Chondrocyte (in vitro differentiated cells): ENCODE results near the gene PCDHA11. TPM values are rescaled to one million over a fixed set of nuclear protein-coding genes. Genes with fewer than 3 reads are reported as not detected.
"Not testable (repeated sequence)": the region's sequence is repeated elsewhere in the genome, so short reads cannot be mapped to it uniquely, and the experiment has no call there.

Source experiments
- DNase-seq: peaks from one replicate; pipeline ENCODE4 v3.0.0; 2021; ENCODE audit warnings: mixed read lengths, low spot score
- H3K27ac Mint-ChIP-seq: one replicate; pipeline ENCODE4 v1.8.0; 2021; ENCODE audit warnings: mild to moderate bottlenecking, moderate library complexity, mixed read lengths; ENCODE audit not compliant: unreplicated experiment
- H3K27me3 Mint-ChIP-seq: 2 replicates; pipeline ENCODE4 v1.8.0; 2021; ENCODE audit warnings: low read depth, mixed read lengths
- H3K36me3 Mint-ChIP-seq: 2 replicates; pipeline ENCODE4 v1.8.0; 2021; ENCODE audit warnings: low read depth, mixed read lengths
- H3K4me1 Mint-ChIP-seq: 2 replicates; pipeline ENCODE4 v1.8.0; 2021; ENCODE audit warnings: low read depth, mild to moderate bottlenecking, mixed read lengths
- H3K4me3 Mint-ChIP-seq: one replicate; pipeline ENCODE4 v1.8.0; 2021; ENCODE audit warnings: mild to moderate bottlenecking, moderate library complexity, mixed read lengths; ENCODE audit not compliant: unreplicated experiment
- H3K9me3 Mint-ChIP-seq: 2 replicates; pipeline ENCODE4 v1.8.0; 2021; ENCODE audit warnings: low read depth, mixed read lengths
- CTCF ChIP-seq: fragments of 200-600 bp; sonication (generic); IDR thresholded peaks from 2 replicates; pipeline ENCODE4 v1.5.0; 2021; ENCODE audit warnings: antibody characterized with exemption, mild to moderate bottlenecking, moderate library complexity
- long read RNA-seq: library from polyadenylated mRNA; stranded (forward); transcript quantifications from one replicate; pipeline ENCODE4 v2.0.0, GENCODE V29; 2021
- total RNA-seq: library from RNA; stranded (reverse); gene quantifications from 3 replicates; pipeline ENCODE4 v1.2.1, GENCODE V29; 2021

PCDHA11 gene, protein sequence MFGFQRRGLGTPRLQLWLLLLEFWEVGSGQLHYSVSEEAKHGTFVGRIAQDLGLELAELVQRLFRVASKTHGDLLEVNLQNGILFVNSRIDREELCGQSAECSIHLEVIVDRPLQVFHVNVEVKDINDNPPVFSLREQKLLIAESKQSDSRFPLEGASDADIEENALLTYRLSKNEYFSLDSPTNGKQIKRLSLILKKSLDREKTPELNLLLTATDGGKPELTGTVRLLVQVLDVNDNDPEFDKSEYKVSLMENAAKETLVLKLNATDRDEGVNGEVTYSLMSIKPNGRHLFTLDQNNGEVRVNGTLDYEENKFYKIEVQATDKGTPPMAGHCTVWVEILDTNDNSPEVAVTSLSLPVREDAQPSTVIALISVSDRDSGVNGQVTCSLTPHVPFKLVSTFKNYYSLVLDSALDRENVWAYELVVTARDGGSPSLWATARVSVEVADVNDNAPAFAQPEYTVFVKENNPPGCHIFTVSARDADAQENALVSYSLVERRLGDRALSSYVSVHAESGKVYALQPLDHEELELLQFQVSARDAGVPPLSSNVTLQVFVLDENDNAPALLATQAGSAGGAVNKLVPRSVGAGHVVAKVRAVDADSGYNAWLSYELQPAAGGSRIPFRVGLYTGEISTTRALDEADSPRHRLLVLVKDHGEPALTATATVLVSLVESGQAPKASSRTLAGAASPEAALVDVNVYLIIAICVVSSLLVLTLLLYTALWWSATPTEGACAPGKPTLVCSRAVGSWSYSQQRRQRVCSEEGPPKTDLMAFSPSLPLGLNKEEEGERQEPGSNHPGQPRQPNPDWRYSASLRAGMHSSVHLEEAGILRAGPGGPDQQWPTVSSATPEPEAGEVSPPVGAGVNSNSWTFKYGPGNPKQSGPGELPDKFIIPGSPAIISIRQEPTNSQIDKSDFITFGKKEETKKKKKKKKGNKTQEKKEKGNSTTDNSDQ
- 6.0 to 10.7 TPM (median 6.1 TPM) in 3 replicates for total RNA-seq
- long read RNA-seq, partial matches to known transcripts = 0 of 1 reads
- long read RNA-seq, other reads (novel, unspliced or antisense) = 1 of 1 reads

DNA sequence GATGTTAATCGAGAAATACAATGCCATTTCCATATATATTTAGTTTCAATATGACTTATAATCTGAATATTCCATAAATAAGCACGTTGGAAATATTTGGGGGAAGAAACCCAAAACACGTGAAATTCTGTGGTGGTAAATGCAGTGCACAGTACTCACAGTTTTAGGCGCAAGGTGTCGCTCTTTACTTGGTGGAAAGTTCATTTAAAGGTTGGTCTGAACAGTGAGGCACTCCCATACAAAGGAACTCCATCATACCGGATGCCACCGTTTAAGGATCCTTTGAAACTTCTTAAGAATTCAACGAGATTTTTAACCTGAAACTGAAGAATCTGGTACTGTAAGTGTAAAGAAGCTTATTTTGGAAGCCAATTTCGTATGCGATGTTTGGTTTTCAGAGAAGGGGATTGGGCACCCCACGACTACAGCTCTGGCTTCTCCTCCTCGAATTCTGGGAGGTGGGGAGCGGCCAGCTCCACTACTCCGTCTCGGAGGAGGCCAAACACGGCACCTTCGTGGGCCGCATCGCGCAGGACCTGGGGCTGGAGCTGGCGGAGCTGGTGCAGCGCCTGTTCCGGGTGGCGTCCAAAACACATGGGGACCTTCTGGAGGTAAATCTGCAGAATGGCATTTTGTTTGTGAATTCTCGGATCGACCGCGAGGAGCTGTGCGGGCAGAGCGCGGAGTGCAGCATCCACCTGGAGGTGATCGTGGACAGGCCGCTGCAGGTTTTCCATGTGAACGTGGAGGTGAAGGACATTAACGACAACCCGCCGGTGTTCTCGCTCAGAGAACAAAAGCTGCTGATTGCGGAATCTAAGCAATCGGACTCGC is at the start of gene PCDHA11:
Gene PCDHA11, plus strand, starts transcription at position 237 of the 834 bp plus-strand sequence. Its CDS starts 147 bp downstream, at position 384.
- peaks cover 12% of the 10 kb centered on the region for H3K4me1 Mint-ChIP-seq
- no peak for DNase-seq
- peak within 1 kb of the TSS; percentile 76 for H3K4me3 Mint-ChIP-seq
- H3K27ac Mint-ChIP-seq = peak within 1 kb of the TSS; percentile 49
- H3K36me3 Mint-ChIP-seq = peaks cover 7% of the 10 kb centered on the region
- no peaks in the 10 kb centered on the region for H3K27me3 Mint-ChIP-seq
- peak; percentile 75 for TF ChIP-seq CTCF
- no peaks in the 10 kb centered on the region for H3K9me3 Mint-ChIP-seq

DNA sequence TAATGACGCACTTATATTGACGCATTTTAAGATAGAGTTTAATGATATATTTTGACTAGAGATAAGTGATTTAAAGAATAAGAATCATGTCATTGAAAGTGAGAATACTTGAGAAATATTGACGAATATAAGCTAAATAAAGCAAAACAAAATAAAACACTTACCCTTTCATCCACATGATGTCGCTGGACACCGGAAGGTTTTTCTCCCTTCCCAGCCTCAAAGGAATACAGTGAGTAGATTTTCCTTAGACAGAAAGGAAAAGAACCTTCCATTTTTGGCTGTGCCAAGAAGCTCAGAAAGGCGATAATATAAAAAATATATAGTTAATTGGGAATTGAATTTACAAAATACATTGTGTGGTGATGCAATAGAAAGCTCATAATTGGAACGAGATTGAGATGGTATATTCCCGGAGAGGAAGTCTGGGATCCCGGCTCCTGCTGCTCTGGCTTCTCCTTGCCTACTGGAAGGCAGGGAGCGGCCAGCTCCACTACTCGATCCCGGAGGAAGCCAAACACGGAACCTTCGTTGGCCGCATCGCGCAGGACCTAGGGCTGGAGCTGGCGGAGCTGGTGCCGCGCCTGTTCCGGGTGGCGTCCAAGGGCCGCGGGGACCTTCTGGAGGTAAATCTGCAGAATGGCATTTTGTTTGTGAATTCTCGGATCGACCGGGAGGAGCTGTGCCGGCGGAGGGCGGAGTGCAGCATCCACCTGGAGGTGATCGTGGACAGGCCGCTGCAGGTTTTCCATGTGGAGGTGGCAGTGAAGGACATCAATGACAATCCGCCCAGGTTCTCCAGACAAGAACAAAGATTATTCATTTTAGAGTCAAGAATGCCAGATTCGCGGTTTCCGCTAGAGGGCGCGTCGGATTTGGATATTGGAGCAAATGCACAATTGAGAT is 47.1 kb upstream of the PCDHA11 start, which contains the start of gene PCDHA5:
Gene PCDHA5, plus strand, starts transcription at position 239 of the 906 bp plus-strand sequence.
- no peak for TF ChIP-seq CTCF
- no peak for DNase-seq
- Mint-ChIP-seq H3K4me3 (no peak within 1 kb of the TSS), H3K4me1 (no peaks in the 10 kb centered on the region), H3K9me3 (peaks cover 4% of the 10 kb centered on the region), H3K27me3 (no peaks in the 10 kb centered on the region), H3K36me3 (peaks cover 3% of the 10 kb centered on the region), H3K27ac (no peak within 1 kb of the TSS)

DNA sequence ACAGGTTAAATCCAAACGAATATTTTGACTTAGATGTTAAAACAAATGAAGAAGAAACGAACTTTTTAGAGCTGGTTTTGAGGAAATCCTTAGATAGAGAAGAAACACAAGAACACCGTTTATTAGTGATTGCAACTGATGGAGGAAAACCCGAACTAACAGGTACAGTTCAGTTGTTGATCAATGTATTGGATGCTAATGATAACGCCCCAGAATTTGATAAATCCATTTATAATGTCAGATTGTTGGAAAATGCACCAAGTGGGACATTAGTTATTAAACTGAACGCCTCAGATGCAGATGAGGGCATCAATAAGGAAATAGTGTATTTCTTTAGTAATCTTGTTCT is 46.5 kb upstream of the PCDHA11 start:
- DNase-seq = no peak
- Mint-ChIP-seq H3K9me3 (peaks cover 4% of the 10 kb centered on the region), H3K27me3 (no peaks in the 10 kb centered on the region), H3K4me3 (no peak overlapping the region), H3K27ac (no peak overlapping the region), H3K4me1 (peaks cover 3% of the 10 kb centered on the region), H3K36me3 (peaks cover 3% of the 10 kb centered on the region)
- no peak for TF ChIP-seq CTCF

- H3K36me3 Mint-ChIP-seq, DNase-seq, H3K27me3 Mint-ChIP-seq, H3K4me3 Mint-ChIP-seq, H3K4me1 Mint-ChIP-seq, H3K9me3 Mint-ChIP-seq, H3K27ac Mint-ChIP-seq: not testable (repeated sequence)
Measured at GRCh38 chr5:140822969-140823368, 45.8 kb upstream of the PCDHA11 start.

- peaks cover 5% of the 10 kb centered on the region for H3K36me3 Mint-ChIP-seq
- DNase-seq = no peak
- peaks cover 5% of the 10 kb centered on the region for H3K4me1 Mint-ChIP-seq
- H3K27ac Mint-ChIP-seq = no peak overlapping the region
- H3K9me3 Mint-ChIP-seq = peaks cover 5% of the 10 kb centered on the region
- H3K4me3 Mint-ChIP-seq = no peak overlapping the region
- H3K27me3 Mint-ChIP-seq = no peaks in the 10 kb centered on the region
- no peak for TF ChIP-seq CTCF
Measured at GRCh38 chr5:140823475-140823874, 45.3 kb upstream of the PCDHA11 start.
